IMR-90 (cell line): ENCODE measurements around the gene NOX4. TPM values are rescaled to one million over a fixed set of nuclear protein-coding genes. Genes with fewer than 3 reads are reported as not detected.
A peak's percentile ranks its signal among the peaks of the same experiment; 100 is the strongest.
"Not testable (repeated sequence)": the region's sequence is repeated elsewhere in the genome, so short reads cannot be mapped to it uniquely, and the experiment has no call there.

Source experiments
- ATAC-seq: fragments of 200-7000 bp; cut with Tn5 transposase; 2 replicates; pipeline ENCODE4 v1.9.1; 2020; ENCODE audit warnings: low read depth, mild to moderate bottlenecking, moderate library complexity
- BruUV-seq: library from RNA; stranded (reverse); fragments of 400-500 nt; replicated peaks from 2 replicates; lab custom pipeline; 2021; lab: Mats Ljungman, UMichigan
- CTCF ChIA-PET: fragments of 300-600 bp; formaldehyde crosslinking; extraction: SDS; loops from one replicate; lab custom pipeline; 2021; ENCODE audit warnings: antibody characterized with exemption; lab: Yijun Ruan, JAX
- POLR2A ChIA-PET: fragments of 300-600 bp; sonication (Branson Sonifier 250); formaldehyde crosslinking; loops from one replicate; lab custom pipeline; 2022; ENCODE audit warnings: antibody characterized with exemption; ENCODE audit not compliant: unreplicated experiment; lab: Charles Lee
- DNase-seq: peaks from one replicate; pipeline ENCODE4 v3.0.0; 2013
- H2AFZ ChIP-seq: replicated peaks from 2 replicates; pipeline ENCODE3; 2013; ENCODE audit warnings: low read length, mild to moderate bottlenecking; ENCODE audit not compliant: poor library complexity
- H2AK5ac ChIP-seq: 2 replicates; pipeline ENCODE4 v1.6.1; 2013; ENCODE audit warnings: low read depth, low read length, inconsistent platforms
- H2AK9ac ChIP-seq: replicated peaks from 2 replicates; pipeline ENCODE3; 2013; ENCODE audit warnings: mild to moderate bottlenecking, low read depth, low read length, moderate library complexity; ENCODE audit not compliant: poor library complexity
- H2BK120ac ChIP-seq: 2 replicates; pipeline ENCODE4 v1.6.1; 2013; ENCODE audit warnings: low read depth, low read length, inconsistent platforms
- H2BK15ac ChIP-seq: 3 replicates; pipeline ENCODE4 v1.6.1; 2013; ENCODE audit warnings: low read depth, low read length, inconsistent platforms
- H2BK20ac ChIP-seq: 2 replicates; pipeline ENCODE4 v1.6.1; 2013; ENCODE audit warnings: low read depth, mild to moderate bottlenecking, inconsistent platforms, low read length, moderate library complexity
- H2BK5ac ChIP-seq: 2 replicates; pipeline ENCODE4 v1.6.1; 2013; ENCODE audit warnings: mild to moderate bottlenecking, low read depth, low read length, inconsistent platforms; ENCODE audit not compliant: poor library complexity, severe bottlenecking
- H3K14ac ChIP-seq: replicated peaks from 2 replicates; pipeline ENCODE4 v1.6.1; 2013; ENCODE audit warnings: low read depth, low read length, inconsistent platforms
- H3K18ac ChIP-seq: 2 replicates; pipeline ENCODE4 v1.6.1; 2013; ENCODE audit warnings: low read depth, low read length, control low read depth
- H3K23ac ChIP-seq: 2 replicates; pipeline ENCODE4 v1.6.1; 2013; ENCODE audit warnings: low read depth, low read length, inconsistent platforms
- H3K27ac ChIP-seq: 2 replicates; pipeline ENCODE4 v1.5.1; 2013; ENCODE audit warnings: mild to moderate bottlenecking, control low read depth, low read length; ENCODE audit not compliant: insufficient read depth
- H3K27me3 ChIP-seq: 2 replicates; pipeline ENCODE4 v1.6.1; 2013; ENCODE audit warnings: low read length; ENCODE audit not compliant: control insufficient read depth, insufficient read depth
- H3K36me3 ChIP-seq: 2 replicates; pipeline ENCODE4 v1.6.1; 2013; ENCODE audit warnings: low read length, mixed read lengths; ENCODE audit not compliant: control insufficient read depth, insufficient read depth
- H3K4ac ChIP-seq: 2 replicates; pipeline ENCODE4 v1.6.1; 2013; ENCODE audit warnings: low read depth, low read length, inconsistent platforms
- H3K4me1 ChIP-seq: 2 replicates; pipeline ENCODE4 v1.6.1; 2013; ENCODE audit warnings: low read length, mixed read lengths; ENCODE audit not compliant: control insufficient read depth, insufficient read depth
- H3K4me2 ChIP-seq: 2 replicates; pipeline ENCODE4 v1.6.1; 2013; ENCODE audit warnings: low read depth, mild to moderate bottlenecking, control low read depth, low read length, moderate library complexity
- H3K4me3 ChIP-seq: 2 replicates; pipeline ENCODE4 v1.5.1; 2013; ENCODE audit warnings: low read depth, mild to moderate bottlenecking, control low read depth, low read length, moderate library complexity; ENCODE audit not compliant: insufficient read depth
- H3K56ac ChIP-seq: 2 replicates; pipeline ENCODE4 v1.6.1; 2013; ENCODE audit warnings: low read length, inconsistent platforms; ENCODE audit not compliant: insufficient read depth; ENCODE audit errors: extremely low read depth
- H3K79me1 ChIP-seq, 2 experiments: 2 replicates each; pipeline ENCODE4 v1.6.1; 2013; ENCODE audit warnings: low read length in 2 of 2, inconsistent platforms in 1 of 2, low read depth in 1 of 2
- H3K9ac ChIP-seq: 2 replicates; pipeline ENCODE4 v1.6.1; 2013; ENCODE audit warnings: low read depth, low read length, control low read depth
- H3K9me1 ChIP-seq: 2 replicates; pipeline ENCODE4 v1.6.1; 2013; ENCODE audit warnings: low read length, inconsistent platforms; ENCODE audit not compliant: insufficient read depth
- H3K9me3 ChIP-seq: 2 replicates; pipeline ENCODE4 v1.6.1; 2013; ENCODE audit warnings: low read length; ENCODE audit not compliant: control insufficient read depth, insufficient read depth
- H4K20me1 ChIP-seq: 2 replicates; pipeline ENCODE4 v1.6.1; 2013; ENCODE audit warnings: low read length, inconsistent platforms; ENCODE audit not compliant: insufficient read depth
- H4K5ac ChIP-seq: 2 replicates; pipeline ENCODE4 v1.6.1; 2013; ENCODE audit warnings: mild to moderate bottlenecking, low read depth, low read length, control low read depth
- H4K8ac ChIP-seq, 2 experiments: 2 replicates each; pipeline ENCODE4 v1.6.1; 2013; ENCODE audit warnings: low read depth in 2 of 2, low read length in 2 of 2, control low read depth in 1 of 2, inconsistent platforms in 1 of 2
- H4K91ac ChIP-seq: 2 replicates; pipeline ENCODE4 v1.6.1; 2013; ENCODE audit warnings: low read depth, low read length, inconsistent platforms; ENCODE audit not compliant: insufficient read depth
- WGBS, 2 experiments: methylation state at CpG; one replicate each; pipeline versions ENCODE4 v1.1.5 to v1.1.7; 2013; ENCODE audit warnings: missing lambda C conversion rate in 2 of 2; ENCODE audit not compliant: insufficient read length in 1 of 2; ENCODE audit errors: extremely low coverage in 2 of 2; 5-methylcytosine and 5-hydroxymethylcytosine counted together
- dilution Hi-C: fragments of 300-500 bp; cut with HindIII; formaldehyde crosslinking; loops from one replicate; pipeline ENCODE4 v1.14.3; 2018; ENCODE audit warnings: low sequenced_read_pairs; ENCODE audit not compliant: unreplicated experiment
- in situ Hi-C: fragments of 300-500 bp; cut with MboI; formaldehyde crosslinking; loops from 3 replicates; pipeline ENCODE4 v1.14.3; 2019; ENCODE audit warnings: low sequenced_read_pairs, inconsistent platforms, mixed read lengths
- intact Hi-C: fragments of 100-400 bp; cut with micrococcal nuclease; formaldehyde crosslinking; loops from 2 replicates; pipeline ENCODE4 v1.10.0; 2022
- polyA plus RNA-seq, 3 experiments: library from polyadenylated mRNA; depleted of rRNA; stranded (reverse); fragments of >200 nt; gene quantifications; 2 replicates each; pipeline ENCODE4 v1.2.3, GENCODE V29; 2012; ENCODE audit warnings: low replicate concordance in 1 of 3
- total RNA-seq: library from RNA; depleted of rRNA; stranded (reverse); fragments of >200 nt; gene quantifications from 2 replicates; pipeline ENCODE4 v1.2.3, GENCODE V29; 2012

The NOX4 gene
- total and polyA plus RNA-seq, 2 of the 4 experiments (the other 2 are of a cell fraction), result 4.7 to 11.7 TPM

- POLR2A ChIA-PET, H3K4me1 ChIP-seq, CTCF ChIA-PET, H3K4me2 ChIP-seq, H3K79me1 ChIP-seq, H3K9me3 ChIP-seq, H3K4me3 ChIP-seq, H2BK15ac ChIP-seq, H3K56ac ChIP-seq, H3K27me3 ChIP-seq, H4K8ac ChIP-seq, H3K27ac ChIP-seq, H3K36me3 ChIP-seq, BruUV-seq, H3K14ac ChIP-seq, H3K23ac ChIP-seq, H3K9me1 ChIP-seq, H2BK120ac ChIP-seq, H2AK9ac ChIP-seq, H2AK5ac ChIP-seq, H3K9ac ChIP-seq, DNase-seq, in situ Hi-C loops, H2AFZ ChIP-seq, H3K4ac ChIP-seq, dilution Hi-C loops, H4K20me1 ChIP-seq, H4K91ac ChIP-seq: not testable (repeated sequence)
- Histone ChIP-seq H2BK5ac (peak overlapping the region; percentile 33), H3K18ac (peak overlapping the region; percentile 65; the same call in 1 of the 2 replicates), H4K5ac (peak overlapping the region; percentile 63; the same call in 1 of the 2 replicates), H2BK20ac (0 out of 2 replicates have a peak overlapping the region, but pooled peaks have one; percentile 7)
- ATAC-seq, result peak; percentile 37; the same call in 1 of the 2 replicates
- WGBS, 2 experiments, result no CpG with 5 or more reads among the region's 2 CpGs
- intact Hi-C loops, result loop anchor here (10.0 kb wide), 1 partner anchor 74 kb away; no protein-coding TSS in a partner anchor
These were observed 82.7 kb downstream of the NOX4 start for GRCh38 chr11:89408441-89408840.
